ENCODE data around the gene EPS8L3. TPM values are rescaled to one million over a fixed set of nuclear protein-coding genes. Genes with fewer than 3 reads are reported as not detected.

EPS8L3 gene
- total and polyA plus RNA-seq, 9 of the 15 experiments (the other 6 are each of a cell fraction or from before 2014, with no cell fraction given), result 0.09 to 0.42 (median 0.14) TPM; not detected in 5

DNA sequence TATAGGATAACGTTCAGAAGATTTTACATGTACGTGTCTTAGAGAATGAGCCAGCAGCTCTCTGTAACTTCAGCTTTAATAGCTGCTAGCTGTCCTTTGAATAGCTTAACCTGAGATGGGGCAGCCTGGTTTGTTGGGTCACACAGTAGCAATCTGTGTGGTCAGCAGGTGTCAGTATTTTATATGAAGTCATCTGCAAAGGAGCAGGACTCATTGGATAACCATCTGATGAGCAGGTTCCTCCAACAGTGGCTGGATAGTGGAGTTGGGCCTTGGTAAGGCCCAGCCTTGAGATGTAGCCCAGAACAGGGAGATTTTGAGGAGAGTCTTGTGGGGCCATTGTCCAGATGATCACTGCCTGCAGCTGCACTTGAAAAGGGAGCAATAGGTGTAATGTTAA lies 45.2 kb downstream of the EPS8L3 start (continued):
- TF ChIP-seq SREBF2 (CRISPR knock-in tag; IDR thresholded peaks at IDR 0.05) (no peak), ZNF551 (CRISPR knock-in tag; IDR thresholded peaks at IDR 0.05) (no peak), ARID2 (IDR thresholded peaks at IDR 0.05) (no peak), GTF2A2 (tag; IDR thresholded peaks at IDR 0.05) (no peak), SMAD2 (IDR thresholded peaks at IDR 0.05; ENCODE audit: low read depth, low read length) (no peak), BDP1 (IDR thresholded peaks at IDR 0.05; ENCODE audit: insufficient read depth, insufficient read length) (no peak), RCOR1 (IDR thresholded peaks at IDR 0.05; ENCODE audit: borderline replicate concordance in 1 of 2, low read depth in 2 of 2, low read length in 2 of 2) (peak in 1 of 2 experiments; percentile 31; a peak in 1 of 4 replicates), HMG20B (CRISPR knock-in tag; IDR thresholded peaks at IDR 0.05) (no peak), FOXK1 (CRISPR knock-in tag; IDR thresholded peaks at IDR 0.05; ENCODE audit: borderline replicate concordance) (no peak), ELF2 (CRISPR knock-in tag; IDR thresholded peaks at IDR 0.05) (no peak), ETV5 (CRISPR knock-in tag; IDR thresholded peaks at IDR 0.05; ENCODE audit: low read depth) (no peak), LARP7 (IDR thresholded peaks at IDR 0.05) (no peak), TEAD1 (CRISPR knock-in tag; IDR thresholded peaks at IDR 0.05) (no peak), FOXP1 (CRISPR knock-in tag; IDR thresholded peaks at IDR 0.05) (no peak), ZNF3 (CRISPR knock-in tag; IDR thresholded peaks at IDR 0.05) (no peak), MAFG (tag; conservative IDR thresholded peaks at IDR 0.05) (0 out of 2 replicates have a peak, but pooled peaks have one; percentile 6), BRD9 (IDR thresholded peaks at IDR 0.05; ENCODE audit: low read depth, partially characterized antibody) (no peak), EGR1 (conservative IDR thresholded peaks at IDR 0.05) (no peak), RAD21 (CRISPR knock-in tag; conservative IDR thresholded peaks at IDR 0.05 in 1 of 2, IDR thresholded peaks at IDR 0.05 in 1 of 2) (peak; percentile 70 to 82), KDM2B (CRISPR knock-in tag; IDR thresholded peaks at IDR 0.05) (no peak), ZFX (CRISPR knock-in tag; IDR thresholded peaks at IDR 0.05) (no peak), ESRRA (IDR thresholded peaks at IDR 0.05; ENCODE audit: borderline replicate concordance, low read depth) (no peak), MXI1 (IDR thresholded peaks at IDR 0.05; ENCODE audit: low read depth, low read length) (no peak), SP1 (CRISPR knock-in tag; IDR thresholded peaks at IDR 0.05) (no peak), ZBTB1 (CRISPR knock-in tag; IDR thresholded peaks at IDR 0.05; ENCODE audit: borderline replicate concordance, low read depth) (no peak), ZKSCAN3 (CRISPR knock-in tag; IDR thresholded peaks at IDR 0.05) (no peak), ZFP1 (CRISPR knock-in tag; IDR thresholded peaks at IDR 0.05) (no peak)
- TF ChIP-seq, protein P1, sequence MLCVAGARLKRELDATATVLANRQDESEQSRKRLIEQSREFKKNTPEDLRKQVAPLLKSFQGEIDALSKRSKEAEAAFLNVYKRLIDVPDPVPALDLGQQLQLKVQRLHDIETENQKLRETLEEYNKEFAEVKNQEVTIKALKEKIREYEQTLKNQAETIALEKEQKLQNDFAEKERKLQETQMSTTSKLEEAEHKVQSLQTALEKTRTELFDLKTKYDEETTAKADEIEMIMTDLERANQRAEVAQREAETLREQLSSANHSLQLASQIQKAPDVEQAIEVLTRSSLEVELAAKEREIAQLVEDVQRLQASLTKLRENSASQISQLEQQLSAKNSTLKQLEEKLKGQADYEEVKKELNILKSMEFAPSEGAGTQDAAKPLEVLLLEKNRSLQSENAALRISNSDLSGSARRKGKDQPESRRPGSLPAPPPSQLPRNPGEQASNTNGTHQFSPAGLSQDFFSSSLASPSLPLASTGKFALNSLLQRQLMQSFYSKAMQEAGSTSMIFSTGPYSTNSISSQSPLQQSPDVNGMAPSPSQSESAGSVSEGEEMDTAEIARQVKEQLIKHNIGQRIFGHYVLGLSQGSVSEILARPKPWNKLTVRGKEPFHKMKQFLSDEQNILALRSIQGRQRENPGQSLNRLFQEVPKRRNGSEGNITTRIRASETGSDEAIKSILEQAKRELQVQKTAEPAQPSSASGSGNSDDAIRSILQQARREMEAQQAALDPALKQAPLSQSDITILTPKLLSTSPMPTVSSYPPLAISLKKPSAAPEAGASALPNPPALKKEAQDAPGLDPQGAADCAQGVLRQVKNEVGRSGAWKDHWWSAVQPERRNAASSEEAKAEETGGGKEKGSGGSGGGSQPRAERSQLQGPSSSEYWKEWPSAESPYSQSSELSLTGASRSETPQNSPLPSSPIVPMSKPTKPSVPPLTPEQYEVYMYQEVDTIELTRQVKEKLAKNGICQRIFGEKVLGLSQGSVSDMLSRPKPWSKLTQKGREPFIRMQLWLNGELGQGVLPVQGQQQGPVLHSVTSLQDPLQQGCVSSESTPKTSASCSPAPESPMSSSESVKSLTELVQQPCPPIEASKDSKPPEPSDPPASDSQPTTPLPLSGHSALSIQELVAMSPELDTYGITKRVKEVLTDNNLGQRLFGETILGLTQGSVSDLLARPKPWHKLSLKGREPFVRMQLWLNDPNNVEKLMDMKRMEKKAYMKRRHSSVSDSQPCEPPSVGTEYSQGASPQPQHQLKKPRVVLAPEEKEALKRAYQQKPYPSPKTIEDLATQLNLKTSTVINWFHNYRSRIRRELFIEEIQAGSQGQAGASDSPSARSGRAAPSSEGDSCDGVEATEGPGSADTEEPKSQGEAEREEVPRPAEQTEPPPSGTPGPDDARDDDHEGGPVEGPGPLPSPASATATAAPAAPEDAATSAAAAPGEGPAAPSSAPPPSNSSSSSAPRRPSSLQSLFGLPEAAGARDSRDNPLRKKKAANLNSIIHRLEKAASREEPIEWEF (CRISPR knock-in tag; IDR thresholded peaks at IDR 0.05), result no peak
